GM19193 (cell line): ENCODE results near the gene RNF167.

Experiments used
- POLR2A ChIP-seq: IDR thresholded peaks from 4 replicates; pipeline ENCODE4 v1.6.1; 2011; ENCODE audit not compliant: insufficient read depth, insufficient read length; ENCODE audit errors: extremely low read depth

The RNF167 gene

GRCh38 chr17:4959261-4959965 is 19.3 kb downstream of the RNF167 start:
- TF ChIP-seq POLR2A, result no peak

DNA sequence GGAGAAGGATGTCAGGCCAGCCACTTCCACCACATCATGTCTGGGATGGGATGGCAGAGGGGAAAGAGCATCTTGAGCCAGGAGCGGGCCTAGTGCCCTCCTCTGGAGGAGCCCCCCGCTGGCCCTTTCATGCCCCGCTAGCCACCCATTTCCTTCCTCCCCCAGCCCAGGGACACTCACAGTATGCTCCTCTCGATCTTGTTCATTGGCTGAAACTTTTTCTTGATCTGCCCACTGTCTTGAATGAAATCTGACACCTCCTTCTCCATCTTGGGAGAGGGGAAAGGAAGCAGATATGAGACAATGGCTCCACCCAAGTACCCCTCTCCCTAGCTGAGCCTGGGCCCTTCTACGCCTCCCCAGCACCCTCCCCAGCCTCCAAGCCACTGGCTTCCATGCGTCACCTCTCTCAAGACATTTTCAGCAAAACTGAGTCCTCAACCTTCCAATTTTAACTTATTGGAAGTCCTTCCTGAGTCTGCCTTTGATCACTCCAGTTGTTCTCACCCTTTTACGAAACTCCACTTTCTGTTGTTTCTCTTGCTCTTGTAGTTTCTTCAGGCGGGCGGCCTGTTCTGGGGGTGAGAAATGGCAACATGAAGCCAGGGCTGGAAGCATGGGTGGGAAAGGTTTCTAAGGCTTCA is 20.3 kb downstream of the RNF167 start:
- no peak for TF ChIP-seq POLR2A

DNA sequence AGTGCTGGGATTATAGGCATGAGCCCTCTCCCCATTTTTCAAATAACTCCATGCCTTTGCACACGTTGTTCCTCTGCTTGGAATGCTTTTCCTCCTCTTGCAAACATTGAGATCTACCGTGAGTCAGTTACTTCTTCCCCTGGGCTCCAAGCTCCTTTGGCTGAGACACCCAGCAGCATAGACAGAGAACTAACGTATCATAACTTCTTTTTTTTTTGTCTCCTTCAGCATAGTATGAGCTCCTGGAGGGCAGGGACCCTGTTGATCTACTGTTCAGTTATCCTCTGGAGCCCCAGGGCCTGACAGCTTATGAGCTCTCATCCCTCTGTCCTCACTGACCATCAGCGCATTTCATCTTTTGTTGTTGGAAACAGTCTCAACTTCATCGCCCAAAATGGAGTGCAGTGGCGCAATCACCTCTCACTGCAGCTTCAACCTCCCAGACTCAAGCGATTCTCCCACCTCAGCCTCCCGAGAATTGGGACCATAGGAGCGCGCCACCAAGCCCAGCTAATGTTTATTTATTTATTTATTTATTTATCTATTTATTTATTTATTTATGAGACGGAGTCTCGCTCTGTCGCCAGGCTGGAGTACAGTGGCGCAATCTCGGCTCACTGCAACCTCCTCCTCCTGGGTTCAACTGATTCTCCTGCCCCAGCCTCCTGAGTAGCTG is 25.4 kb downstream of the RNF167 start:
- no peak for TF ChIP-seq POLR2A

DNA sequence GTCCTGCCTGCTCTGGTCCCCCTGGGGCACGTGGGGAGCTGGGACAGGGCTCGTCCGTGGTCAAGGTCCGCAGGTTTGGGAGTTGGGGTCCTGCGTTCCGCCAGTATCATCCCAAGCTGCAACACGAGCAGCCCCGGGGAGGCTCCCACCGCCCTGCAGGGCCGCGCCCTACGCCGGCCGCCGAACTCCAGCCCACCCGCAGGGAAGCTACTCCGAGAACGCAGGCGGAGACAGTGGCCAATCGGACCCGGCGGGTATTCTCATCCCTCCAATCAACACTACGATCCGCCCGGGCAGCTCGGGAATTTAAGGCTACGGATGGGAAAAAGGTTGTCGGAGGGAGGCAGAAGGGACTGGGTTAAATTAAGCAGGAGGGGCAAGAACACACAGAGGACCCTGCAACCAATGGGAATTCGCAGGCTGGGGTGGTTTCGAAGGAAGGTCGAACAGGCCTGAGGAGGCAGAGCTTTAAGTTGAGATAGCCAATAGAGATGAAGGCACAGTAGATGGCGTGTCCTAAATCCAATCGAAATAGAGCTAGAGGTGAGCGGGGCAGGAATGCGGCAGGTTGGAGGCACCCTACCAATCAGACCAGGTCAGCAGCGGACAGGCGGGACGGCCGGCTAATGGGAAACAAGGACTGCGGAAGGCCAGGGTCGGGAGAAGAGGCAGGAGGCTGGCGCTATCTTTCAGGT is 26.9 kb downstream of the RNF167 start:
- peak; percentile 50 for TF ChIP-seq POLR2A

DNA sequence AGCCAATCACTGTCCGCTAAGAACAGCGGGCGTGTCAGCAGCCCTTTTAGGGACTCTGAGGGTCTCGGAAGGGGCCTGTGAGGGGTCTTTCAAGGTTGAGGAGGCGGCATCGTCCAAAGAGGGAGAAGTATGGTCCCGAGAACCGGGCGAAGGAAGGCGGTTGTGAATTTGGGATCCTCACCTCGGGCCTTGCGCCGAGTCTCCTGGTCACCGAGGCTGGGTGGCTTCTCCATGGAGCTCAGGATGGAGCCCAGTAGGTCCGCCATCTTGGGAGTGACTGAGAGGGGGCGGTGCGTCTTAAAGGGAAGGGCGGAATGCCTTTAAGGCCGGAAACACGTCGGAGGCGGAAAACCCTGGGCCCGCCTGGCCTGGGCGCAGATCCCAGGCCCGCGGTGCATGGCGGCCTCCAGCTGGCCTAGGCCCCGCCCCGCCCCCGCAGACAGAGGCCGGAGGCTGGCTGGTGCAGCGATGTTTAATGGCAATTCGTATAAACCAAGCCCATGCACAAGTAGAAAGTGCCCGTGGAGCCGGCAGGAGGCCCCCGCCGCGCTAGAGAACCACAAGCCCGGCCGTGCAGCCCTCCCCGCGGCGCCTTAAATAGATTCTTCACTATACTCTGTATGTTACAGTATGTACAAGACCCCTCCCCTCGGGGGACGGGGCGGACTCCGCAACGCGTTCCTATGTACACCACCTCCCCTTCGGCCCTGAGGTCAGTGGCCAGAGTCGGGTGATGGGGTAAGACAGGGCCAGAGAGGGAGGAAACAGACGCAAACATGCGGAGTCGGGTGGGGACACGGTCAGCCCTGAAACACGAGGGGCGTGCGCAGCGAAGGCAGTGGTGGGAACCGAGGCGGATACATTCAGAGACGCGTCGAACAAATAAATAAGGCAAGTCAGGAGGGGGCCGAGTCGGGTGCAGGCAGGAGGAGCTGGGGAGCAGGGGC is 27.7 kb downstream of the RNF167 start, which contains the start of gene SPAG7:
SPAG7 (minus strand) TSS at position 279 of the 947 bp plus-strand sequence; CDS start at position 266, 13 bp downstream.
- TF ChIP-seq POLR2A, result peak; percentile 85

- no peak for TF ChIP-seq POLR2A
These were observed 28.5 kb downstream of the RNF167 start for GRCh38 chr17:4968486-4969046.

- TF ChIP-seq POLR2A, result no peak
These were observed 29.0 kb downstream of the RNF167 start for GRCh38 chr17:4969047-4969550.

- TF ChIP-seq POLR2A, result no peak
These were observed 29.6 kb downstream of the RNF167 start for GRCh38 chr17:4969551-4970173.

DNA sequence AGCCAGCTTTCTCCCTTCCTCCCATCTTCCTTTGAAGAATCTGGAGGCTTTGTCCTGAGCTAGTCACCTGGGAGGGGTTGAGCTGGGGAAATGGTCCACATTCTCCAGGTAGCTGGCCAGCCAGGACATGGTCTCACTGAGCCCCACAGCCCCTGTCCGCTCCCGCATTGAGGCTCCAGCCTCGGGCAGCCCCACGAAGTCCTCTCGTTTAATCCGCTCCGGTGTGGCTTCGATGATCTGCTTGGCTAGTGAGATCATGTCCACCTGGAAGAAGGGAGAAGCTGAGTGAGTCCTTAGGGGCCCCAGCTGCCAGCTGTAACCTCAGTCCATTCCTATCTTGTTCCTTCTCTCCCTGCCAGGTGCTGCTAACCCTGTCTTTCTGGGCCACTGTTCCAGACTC is 30.2 kb downstream of the RNF167 start:
- no peak for TF ChIP-seq POLR2A

DNA sequence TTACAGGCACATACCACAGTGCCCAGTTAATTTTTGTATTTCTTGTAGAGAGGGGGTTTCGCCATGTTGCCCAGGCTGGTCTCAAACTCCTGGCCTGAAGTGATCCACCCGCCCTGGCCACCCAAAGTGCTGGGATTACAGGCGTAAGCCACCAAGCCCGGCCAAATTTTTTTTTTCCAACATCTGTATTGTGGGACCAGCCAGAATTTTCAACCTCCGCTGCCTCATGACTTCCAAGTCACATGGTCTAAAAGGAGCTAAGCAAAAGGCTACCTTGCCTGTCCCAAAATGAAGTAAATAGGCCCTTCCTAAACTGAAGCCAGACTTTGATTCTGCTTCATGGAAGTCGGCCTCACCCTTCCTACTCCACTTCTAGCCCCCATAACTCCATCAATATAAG is 31.8 kb downstream of the RNF167 start:
- TF ChIP-seq POLR2A, result no peak

DNA sequence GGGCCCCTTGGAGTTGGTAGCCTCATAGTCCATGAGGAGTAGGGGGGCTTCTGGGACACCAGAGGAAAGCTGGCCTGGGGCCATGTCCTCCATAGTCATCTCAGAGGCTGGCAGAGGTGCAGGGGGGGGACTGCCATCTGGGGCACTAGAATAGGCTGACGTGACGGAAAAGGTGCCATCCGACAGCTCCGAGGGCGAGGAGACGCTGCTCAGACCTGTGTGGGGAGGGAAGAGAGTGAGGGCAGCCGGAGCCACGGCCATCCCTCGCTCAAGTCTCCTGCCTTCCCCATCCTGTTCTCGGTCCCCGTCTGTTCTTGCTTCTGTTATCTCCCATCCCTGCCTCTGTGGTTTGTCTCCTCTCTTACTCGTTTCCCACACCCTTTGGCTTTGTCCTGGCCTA is 32.3 kb downstream of the RNF167 start:
- TF ChIP-seq POLR2A, result no peak

GRCh38 chr17:4972752-4973151 is 32.7 kb downstream of the RNF167 start:
- no peak for TF ChIP-seq POLR2A
